HepG2 (cell line): ENCODE data around the gene ZBTB8OS.

Source experiments
- DR1 ChIP-seq: sonication (generic); formaldehyde crosslinking; IDR thresholded peaks from 2 replicates; pipeline ENCODE4 v1.8.0; 2021; ENCODE audit warnings: mild to moderate bottlenecking, missing genetic modification reagents, inconsistent platforms
- RAD21 ChIP-seq: fragments of 450-650 bp; formaldehyde crosslinking; IDR thresholded peaks from 2 replicates; pipeline ENCODE4 v1.5.0; 2020; ENCODE audit warnings: mild to moderate bottlenecking
- TF ChIP-seq, protein P1 (sequence below): sonication (generic); formaldehyde crosslinking; IDR thresholded peaks from 2 replicates; pipeline ENCODE4 v1.5.0; 2020; ENCODE audit warnings: mild to moderate bottlenecking, missing genetic modification reagents, moderate library complexity

DNA sequence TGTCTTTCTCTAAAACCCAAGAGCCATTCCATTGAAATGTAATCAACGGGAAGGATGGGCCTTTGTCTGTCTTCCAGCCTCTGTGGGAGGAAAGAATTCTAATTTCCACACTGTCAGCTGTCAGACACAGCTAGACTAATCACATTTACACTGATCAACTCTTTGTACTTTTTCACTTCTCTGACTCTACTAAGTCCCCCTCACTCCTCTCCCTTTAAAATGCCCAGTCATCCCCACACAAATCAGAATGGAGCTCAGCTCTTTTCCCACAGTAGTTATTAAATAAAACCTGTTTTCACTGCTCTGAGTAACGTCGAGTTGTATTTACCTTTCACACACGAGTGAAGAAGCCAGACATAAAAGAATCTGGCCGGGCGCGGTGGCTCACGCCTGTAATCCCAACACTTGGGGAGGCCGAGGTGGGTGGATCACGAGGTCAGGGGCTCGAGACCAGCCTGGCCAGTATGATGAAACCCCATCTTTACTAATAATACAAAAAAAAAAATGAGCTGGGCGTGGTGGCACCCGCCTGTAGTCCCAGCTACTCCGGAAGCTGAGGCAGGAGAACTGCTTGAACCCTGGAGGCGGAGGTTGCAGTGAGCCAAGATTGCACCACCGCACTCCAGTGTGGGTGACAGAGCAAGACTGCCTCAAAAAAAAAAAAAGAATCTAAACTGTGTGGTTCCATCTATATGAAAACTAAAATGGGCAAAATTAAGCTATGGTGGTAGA, 13.3 kb downstream of the ZBTB8OS start:
- TF ChIP-seq, protein P1, sequence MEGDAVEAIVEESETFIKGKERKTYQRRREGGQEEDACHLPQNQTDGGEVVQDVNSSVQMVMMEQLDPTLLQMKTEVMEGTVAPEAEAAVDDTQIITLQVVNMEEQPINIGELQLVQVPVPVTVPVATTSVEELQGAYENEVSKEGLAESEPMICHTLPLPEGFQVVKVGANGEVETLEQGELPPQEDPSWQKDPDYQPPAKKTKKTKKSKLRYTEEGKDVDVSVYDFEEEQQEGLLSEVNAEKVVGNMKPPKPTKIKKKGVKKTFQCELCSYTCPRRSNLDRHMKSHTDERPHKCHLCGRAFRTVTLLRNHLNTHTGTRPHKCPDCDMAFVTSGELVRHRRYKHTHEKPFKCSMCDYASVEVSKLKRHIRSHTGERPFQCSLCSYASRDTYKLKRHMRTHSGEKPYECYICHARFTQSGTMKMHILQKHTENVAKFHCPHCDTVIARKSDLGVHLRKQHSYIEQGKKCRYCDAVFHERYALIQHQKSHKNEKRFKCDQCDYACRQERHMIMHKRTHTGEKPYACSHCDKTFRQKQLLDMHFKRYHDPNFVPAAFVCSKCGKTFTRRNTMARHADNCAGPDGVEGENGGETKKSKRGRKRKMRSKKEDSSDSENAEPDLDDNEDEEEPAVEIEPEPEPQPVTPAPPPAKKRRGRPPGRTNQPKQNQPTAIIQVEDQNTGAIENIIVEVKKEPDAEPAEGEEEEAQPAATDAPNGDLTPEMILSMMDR (CRISPR knock-in tag), result no peak
- TF ChIP-seq RAD21 (CRISPR knock-in tag) (no peak), DR1 (CRISPR knock-in tag) (no peak)
